Endothelial cell of umbilical vein (primary cell): ENCODE measurements around the gene CD8A. TPM values are rescaled to one million over a fixed set of nuclear protein-coding genes. Genes with fewer than 3 reads are reported as not detected.
"Not testable (repeated sequence)": the region's sequence is repeated elsewhere in the genome, so short reads cannot be mapped to it uniquely, and the experiment has no call there.

Experiments
- BruUV-seq: library from RNA; stranded (reverse); fragments of 400-500 nt; replicated peaks from 2 replicates; lab custom pipeline; 2021; lab: Mats Ljungman, UMichigan
- CTCF ChIA-PET: fragments of 300-600, 350-600 bp; sonication (Branson Sonifier 250); formaldehyde crosslinking; loops from one replicate; lab custom pipeline; 2021; ENCODE audit warnings: antibody characterized with exemption, inconsistent platforms; lab: Charles Lee
- POLR2A ChIA-PET: fragments of 300-600, 350-600 bp; sonication (Branson Sonifier 250); formaldehyde crosslinking; loops from one replicate; lab custom pipeline; 2021; ENCODE audit warnings: antibody characterized with exemption, inconsistent platforms; lab: Charles Lee
- DNase-seq: peaks from one replicate; pipeline ENCODE4 v3.0.0-alpha.2; 2011; ENCODE audit warnings: low read depth, low spot score
- FAIRE-seq: peaks from 2 replicates; lab custom pipeline; 2011; peaks lifted over from hg19 to GRCh38; lab: Jason Lieb, UNC
- H2AFZ ChIP-seq: 2 replicates; pipeline ENCODE4 v1.6.0; 2012; ENCODE audit warnings: low read depth, low read length, control low read depth, inconsistent platforms
- H3K27ac ChIP-seq: 2 replicates; pipeline ENCODE4 v1.5.1; 2011; ENCODE audit warnings: low read depth, mild to moderate bottlenecking, control low read depth, low read length, moderate library complexity; ENCODE audit not compliant: insufficient read depth
- H3K27me3 ChIP-seq, 2 experiments: 2 replicates each; pipeline versions ENCODE4 v1.6.0 to v1.6.1; 2011; ENCODE audit warnings: low read length in 2 of 2, mixed read lengths in 1 of 2; ENCODE audit not compliant: control insufficient read depth in 2 of 2, insufficient read depth in 2 of 2
- H3K36me3 ChIP-seq, 2 experiments: 2 replicates in 1 of 2; 3 replicates in 1 of 2; pipeline ENCODE4 v1.5.1; 2011; ENCODE audit warnings: low read length in 2 of 2, mild to moderate bottlenecking in 1 of 2, moderate library complexity in 1 of 2; ENCODE audit not compliant: control insufficient read depth in 2 of 2, insufficient read depth in 2 of 2; ENCODE audit errors: extremely low read depth in 1 of 2
- H3K4me1 ChIP-seq: 3 replicates; pipeline ENCODE4 v1.5.1; 2011; ENCODE audit warnings: mild to moderate bottlenecking, low read length; ENCODE audit not compliant: control insufficient read depth, insufficient read depth; ENCODE audit errors: extremely low read depth
- H3K4me2 ChIP-seq: 2 replicates; pipeline ENCODE4 v1.6.1; 2011; ENCODE audit warnings: low read length, control low read depth, mixed read lengths; ENCODE audit not compliant: insufficient read depth
- H3K4me3 ChIP-seq, 3 experiments: fragments of 200-600 bp in 1 of 3; sonication (generic), shearing (Covaris generic) in 1 of 3; replicated peaks in 1 of 3; 2 replicates each; pipeline ENCODE4 v1.5.1; 2011 to 2016; ENCODE audit warnings: control low read depth in 3 of 3, low read length in 3 of 3, mild to moderate bottlenecking in 2 of 3, inconsistent platforms in 1 of 3, low read depth in 1 of 3, moderate library complexity in 1 of 3; ENCODE audit not compliant: insufficient read depth in 1 of 3
- H3K79me2 ChIP-seq: 2 replicates; pipeline ENCODE4 v1.6.0; 2012; ENCODE audit warnings: low read length, inconsistent platforms; ENCODE audit not compliant: control insufficient read depth, insufficient read depth
- H3K9ac ChIP-seq: replicated peaks from 2 replicates; pipeline ENCODE3; 2011; ENCODE audit warnings: low read length, control low read depth; ENCODE audit not compliant: insufficient read depth; ENCODE audit errors: extremely low read depth
- H3K9me1 ChIP-seq: replicated peaks from 3 replicates; pipeline ENCODE4 v1.6.0; 2011; ENCODE audit warnings: mild to moderate bottlenecking, low read length; ENCODE audit not compliant: control insufficient read depth, insufficient read depth; ENCODE audit errors: extremely low read depth
- H3K9me3 ChIP-seq: replicated peaks from 2 replicates; pipeline ENCODE4 v1.5.1; 2012; ENCODE audit warnings: low read length, inconsistent platforms; ENCODE audit not compliant: control insufficient read depth, insufficient read depth
- H4K20me1 ChIP-seq: replicated peaks from 2 replicates; pipeline ENCODE3; 2011; ENCODE audit warnings: mild to moderate bottlenecking, low read length; ENCODE audit not compliant: control insufficient read depth, insufficient read depth; ENCODE audit errors: extremely low read depth
- FOS ChIP-seq: IDR thresholded peaks from 2 replicates; pipeline ENCODE4 v1.6.1; 2011; ENCODE audit warnings: mild to moderate bottlenecking, low read length, moderate library complexity, borderline replicate concordance; ENCODE audit not compliant: insufficient read depth
- JUN ChIP-seq: IDR thresholded peaks from 2 replicates; pipeline ENCODE4 v1.6.1; 2011; ENCODE audit warnings: borderline replicate concordance, low read depth; ENCODE audit not compliant: insufficient read length, insufficient read depth
- dilution Hi-C: fragments of 300-500 bp; cut with MboI; formaldehyde crosslinking; loops from one replicate; pipeline ENCODE4 v1.15.0; 2019; ENCODE audit warnings: low sequenced_read_pairs; ENCODE audit not compliant: extremely low pct_ligation_motif_present
- intact Hi-C: fragments of 100-400 bp; cut with micrococcal nuclease; formaldehyde crosslinking; loops from one replicate; pipeline ENCODE4 v1.10.0; 2022
- polyA plus RNA-seq, 4 experiments: library from polyadenylated mRNA; depleted of rRNA in 3 of 4; stranded (reverse) in 3 of 4; unstranded in 1 of 4; fragments of >200 nt; gene quantifications; 2 replicates each; pipeline versions ENCODE4 v1.2.1 to v1.2.3, GENCODE V29; 2011 to 2012; ENCODE audit warnings: missing spikeins in 1 of 4
- total RNA-seq: library from RNA; stranded (reverse); gene quantifications from 2 replicates; pipeline ENCODE4 v1.2.3, GENCODE V29; 2021

CD8A gene
- total and polyA plus RNA-seq, 2 donors (not counting 3 experiments of a cell fraction or from before 2014, with no cell fraction given) = not detected

GRCh38 chr2:86837714-86838113 lies 47.0 kb upstream of the CD8A start:
- dilution Hi-C loops, H2AFZ ChIP-seq, CTCF ChIA-PET, POLR2A ChIA-PET, H3K4me2 ChIP-seq, H3K9me3 ChIP-seq, H3K4me1 ChIP-seq, H3K9ac ChIP-seq, H3K79me2 ChIP-seq, H3K27me3 ChIP-seq, H3K4me3 ChIP-seq, intact Hi-C loops, H3K36me3 ChIP-seq, DNase-seq, BruUV-seq, H4K20me1 ChIP-seq, H3K27ac ChIP-seq, FAIRE-seq, H3K9me1 ChIP-seq: not testable (repeated sequence)

DNA sequence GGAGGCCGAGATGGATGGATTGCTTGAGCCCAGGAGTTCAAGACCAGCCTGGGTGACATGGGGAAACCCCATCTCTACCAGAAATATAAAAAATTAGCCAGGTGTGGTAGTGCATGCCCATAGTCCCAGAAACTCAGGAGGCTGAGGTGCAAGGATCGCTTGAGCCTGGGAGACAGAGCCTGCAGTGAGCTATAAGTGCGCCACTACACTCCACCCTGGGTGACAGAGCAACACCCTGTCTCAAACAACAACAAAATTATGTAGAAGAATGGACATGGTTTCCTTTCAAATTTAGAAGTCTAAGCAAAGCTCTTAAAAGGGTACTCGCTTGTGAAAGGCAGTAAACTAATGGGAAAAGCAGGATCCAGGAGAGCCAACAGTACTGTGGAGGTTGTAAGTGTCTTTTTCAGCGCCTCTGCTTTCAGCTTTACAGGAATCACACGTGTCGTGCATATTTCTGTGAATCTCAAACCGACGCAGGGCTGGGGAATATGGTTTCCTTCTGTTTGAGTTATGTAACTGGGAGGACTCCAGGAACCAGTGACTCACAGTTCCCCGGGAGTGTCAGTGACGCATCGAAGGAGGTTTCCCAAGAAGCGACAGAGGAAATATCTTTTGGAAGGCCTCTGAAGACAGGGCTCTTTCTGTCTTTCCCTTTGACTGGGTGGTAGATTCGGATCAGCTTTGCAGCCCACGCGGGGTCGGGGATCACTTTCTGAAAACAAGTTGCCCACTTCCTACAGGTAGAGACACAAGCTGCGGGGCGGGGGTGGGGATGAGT lies 46.4 kb upstream of the CD8A start:
- H3K9me1 ChIP-seq, H3K4me3 ChIP-seq, BruUV-seq, H3K9ac ChIP-seq, H3K27me3 ChIP-seq, intact Hi-C loops, H3K36me3 ChIP-seq, CTCF ChIA-PET, H3K4me1 ChIP-seq, dilution Hi-C loops, POLR2A ChIA-PET, H3K27ac ChIP-seq, H4K20me1 ChIP-seq, H3K9me3 ChIP-seq, H3K79me2 ChIP-seq: not testable (repeated sequence)
- peak overlapping the region; percentile 30 for H2AFZ ChIP-seq
- DNase-seq (peak; percentile 58), FAIRE-seq (peak; percentile 99)
- TF ChIP-seq JUN = peak; percentile 13
- peak; percentile 27 for TF ChIP-seq FOS
- H3K4me2 ChIP-seq = peak overlapping the region; percentile 62

DNA sequence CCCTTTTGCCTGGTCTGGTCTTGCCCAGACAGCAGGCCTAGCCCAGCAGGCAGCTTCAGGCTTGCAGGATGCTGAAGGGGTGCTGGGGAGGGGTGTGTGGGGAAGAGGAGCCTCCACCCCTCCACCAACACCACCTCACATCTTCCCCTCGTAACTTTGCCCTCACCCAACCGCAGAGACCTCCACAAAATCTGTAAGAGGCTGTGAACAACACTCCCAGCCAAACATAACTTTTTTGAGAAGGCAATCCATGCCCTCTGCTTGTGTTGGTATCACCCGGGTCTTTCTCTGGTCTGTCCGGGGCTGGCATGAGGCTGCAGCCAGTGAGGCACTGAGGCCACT lies 44.8 kb upstream of the CD8A start:
- H4K20me1 ChIP-seq, H3K27ac ChIP-seq, H3K9me3 ChIP-seq, DNase-seq, H3K9ac ChIP-seq, intact Hi-C loops, H3K36me3 ChIP-seq, H3K4me3 ChIP-seq, H3K27me3 ChIP-seq, H3K4me2 ChIP-seq, BruUV-seq, H3K9me1 ChIP-seq, H3K4me1 ChIP-seq, FAIRE-seq, CTCF ChIA-PET, H3K79me2 ChIP-seq, POLR2A ChIA-PET, dilution Hi-C loops, H2AFZ ChIP-seq: not testable (repeated sequence)
